Stimulated activated CD8-positive, alpha-beta memory T cell treated with anti-CD3 and anti-CD28 coated beads, Interleukin-2, amount 100 ng/mL, for 48 hours (primary cell): ENCODE results near the gene COMMD8.
"Not testable (repeated sequence)": the region's sequence is repeated elsewhere in the genome, so short reads cannot be mapped to it uniquely, and the experiment has no call there.

Experiments
- DNase-seq, 2 donors: peaks; one replicate each; pipeline ENCODE4 v3.0.0-alpha.2; 2020; ENCODE audit warnings: low read depth in 2 of 2

The COMMD8 gene

DNA sequence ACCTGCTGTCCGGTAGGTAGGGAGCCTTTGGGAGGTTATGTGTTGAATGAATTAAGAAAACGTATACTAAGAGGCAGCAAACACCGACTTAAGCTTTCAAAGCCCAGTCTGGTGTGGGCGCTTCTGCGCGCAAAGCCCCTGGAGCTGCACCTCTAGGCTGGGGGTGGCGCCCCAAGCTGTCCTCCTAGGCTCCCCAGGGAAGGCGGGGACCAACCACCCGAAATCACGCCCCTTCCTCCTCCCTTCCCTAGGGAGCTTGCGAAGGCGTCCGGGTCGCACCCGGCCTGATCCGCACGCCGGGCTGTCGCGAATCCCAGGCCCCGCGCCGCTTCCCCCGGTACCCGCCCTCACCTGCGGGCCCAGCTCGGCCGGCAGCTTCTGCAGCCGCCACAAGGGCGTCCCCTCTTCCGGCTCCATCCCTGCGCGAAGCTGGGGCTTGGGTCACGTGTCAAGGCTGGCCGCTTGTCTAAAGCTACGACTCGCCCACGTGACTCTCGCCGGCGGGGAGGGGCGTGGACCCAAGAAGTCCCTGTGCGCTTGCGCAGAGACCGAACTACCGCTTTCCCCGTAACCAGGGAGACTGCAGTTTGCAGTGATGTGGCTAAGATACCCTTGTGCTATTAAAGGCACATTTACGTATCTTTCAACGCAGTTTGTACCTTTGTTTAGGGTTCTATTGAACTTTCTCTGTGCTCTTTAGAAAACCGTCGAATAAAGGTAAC, at the start of gene COMMD8:
COMMD8 (minus strand) TSS at position 468 of the 722 bp plus-strand sequence; CDS start at position 417, 51 bp downstream.
- DNase-seq = peak; percentile 93 to 96

DNA sequence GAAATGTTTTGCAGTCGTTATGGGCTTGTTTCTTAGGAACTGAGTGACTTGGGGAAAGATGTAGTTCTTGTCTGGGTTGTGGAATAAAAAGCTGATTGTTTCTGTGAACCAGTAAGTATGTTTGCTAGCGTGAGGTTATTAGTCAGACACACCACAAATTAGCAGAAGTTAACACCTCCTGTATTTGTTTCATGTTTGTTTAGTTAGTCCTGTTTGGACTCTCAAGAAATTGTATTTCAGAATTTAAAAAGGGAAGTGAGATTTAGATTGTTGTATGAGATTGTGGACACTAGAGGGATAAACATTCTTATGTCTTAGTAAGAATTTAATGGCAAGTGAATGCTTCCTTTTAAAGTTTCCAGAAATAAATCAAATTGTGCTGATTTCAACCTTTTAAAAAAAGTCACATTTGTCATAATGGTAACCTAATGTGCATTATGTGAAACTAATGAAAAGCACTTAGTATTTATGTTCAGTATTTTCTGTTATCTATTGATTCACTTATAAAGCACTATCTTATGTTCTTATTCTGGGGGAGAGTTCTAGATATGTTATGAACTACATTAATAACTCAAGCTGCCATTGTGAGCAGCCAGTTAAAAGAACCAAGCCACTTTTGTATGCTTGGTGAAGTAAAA, 47.1 kb upstream of the COMMD8 start:
- DNase-seq = no peak

DNA sequence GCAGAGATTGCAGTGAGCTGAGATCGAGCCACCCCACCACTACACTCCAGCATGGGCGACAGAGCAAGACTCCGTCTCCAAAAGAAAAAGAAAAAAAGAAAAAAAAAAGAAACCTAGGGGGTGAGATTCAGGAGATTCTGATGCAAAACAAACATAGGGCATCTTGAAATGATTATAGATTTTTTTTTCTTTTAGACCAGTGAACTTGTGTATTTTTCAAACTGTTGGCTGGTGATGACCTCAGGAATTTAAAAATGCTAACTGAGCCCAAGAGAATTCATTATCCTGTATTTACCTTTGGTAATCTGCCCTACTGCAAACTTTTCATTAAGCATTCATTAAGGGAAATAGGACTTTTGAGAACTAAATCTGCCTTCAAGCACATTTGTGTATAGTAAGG, 42.2 kb upstream of the COMMD8 start:
- no peak for DNase-seq

DNA sequence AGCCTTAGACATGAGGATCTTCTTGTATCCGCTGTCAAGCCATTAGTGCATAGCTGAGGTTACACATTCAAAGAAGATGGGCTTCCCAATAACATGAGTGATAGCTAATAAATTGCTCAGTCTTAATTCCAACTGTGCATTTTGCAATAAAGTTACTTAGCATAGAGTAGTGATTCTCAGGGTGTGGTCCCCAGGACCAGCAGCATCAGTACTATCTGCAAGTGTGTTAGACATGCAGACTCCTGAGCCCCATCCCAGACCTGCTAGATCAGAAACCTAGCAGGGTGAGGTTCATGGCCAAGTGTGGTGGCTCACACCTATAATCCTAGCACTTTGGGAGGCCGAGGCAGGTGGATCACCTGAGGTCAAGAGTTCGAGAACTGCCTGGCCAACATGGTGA, 41.6 kb upstream of the COMMD8 start:
- DNase-seq = no peak

DNA sequence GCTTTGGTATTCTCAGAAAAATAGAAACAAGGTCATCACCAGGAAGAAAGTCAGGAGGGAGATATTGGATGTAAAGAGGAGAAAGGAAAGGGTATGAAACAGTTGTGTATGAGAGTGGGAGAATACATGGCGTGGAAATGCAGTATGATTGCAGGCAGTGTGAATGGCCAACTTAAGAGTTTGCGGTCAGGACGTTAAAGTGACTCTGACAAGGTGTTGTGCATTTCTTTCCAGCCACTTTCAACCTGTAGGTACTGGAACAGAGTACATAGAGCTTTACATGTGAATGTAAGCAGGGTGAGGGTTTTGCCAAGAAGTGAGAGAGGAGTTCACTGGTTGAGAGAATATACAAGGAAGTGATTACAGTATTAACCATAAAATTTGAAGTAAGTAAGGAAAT, 37.3 kb upstream of the COMMD8 start:
- no peak for DNase-seq

DNA sequence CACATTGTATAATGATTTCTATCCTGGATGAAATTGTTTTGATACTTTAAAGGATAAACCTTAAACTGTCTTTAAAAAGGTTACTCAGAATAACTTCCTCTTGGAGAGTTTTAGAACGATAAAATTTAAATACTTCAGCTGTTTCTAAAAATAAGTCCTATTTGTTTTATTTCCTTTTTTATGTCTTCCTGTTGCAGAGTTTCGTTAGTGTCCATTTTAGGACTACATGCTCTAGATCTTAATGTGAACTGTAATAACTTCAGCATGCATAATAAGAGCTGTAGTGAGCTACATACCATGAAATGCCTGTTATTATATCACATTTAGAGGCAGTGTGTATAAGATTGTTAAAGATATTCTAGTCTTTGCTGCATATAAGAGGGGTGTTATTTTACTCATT, 36.2 kb upstream of the COMMD8 start:
- DNase-seq = no peak

DNA sequence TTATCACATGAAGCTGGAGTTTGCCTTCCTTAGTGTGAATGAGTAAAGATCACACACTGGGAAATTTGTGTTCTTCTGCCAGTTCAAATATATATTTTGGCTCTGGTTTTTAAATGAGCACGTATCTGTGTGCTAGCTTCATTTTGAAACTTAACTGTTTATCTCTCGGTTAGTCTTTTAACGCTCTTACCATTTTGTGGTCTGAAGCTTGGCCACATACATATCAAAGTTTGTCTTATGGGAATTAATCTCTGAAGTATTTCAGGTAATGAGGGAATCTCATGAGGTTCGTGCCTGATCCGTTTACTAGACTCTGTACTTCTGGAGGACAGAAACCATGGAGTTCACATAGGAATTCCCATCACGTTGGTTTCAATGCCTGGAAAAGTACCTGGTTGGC, 35.4 kb upstream of the COMMD8 start:
- DNase-seq = no peak

DNA sequence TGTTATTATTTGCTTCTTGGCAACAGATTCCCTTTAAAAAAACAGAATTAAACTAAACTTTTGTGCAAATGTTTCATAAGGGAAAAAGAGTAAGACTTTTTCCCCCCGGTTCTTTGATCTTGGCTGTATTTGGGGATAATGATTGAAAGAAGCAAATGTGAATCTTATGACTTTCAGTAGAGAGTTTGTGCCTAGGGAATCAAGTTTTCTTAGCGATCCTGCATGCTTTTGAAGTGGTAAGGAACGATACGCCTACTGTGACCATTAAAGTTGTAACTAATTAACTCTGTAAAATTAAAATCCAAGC, 30.6 kb upstream of the COMMD8 start:
- no peak for DNase-seq

DNA sequence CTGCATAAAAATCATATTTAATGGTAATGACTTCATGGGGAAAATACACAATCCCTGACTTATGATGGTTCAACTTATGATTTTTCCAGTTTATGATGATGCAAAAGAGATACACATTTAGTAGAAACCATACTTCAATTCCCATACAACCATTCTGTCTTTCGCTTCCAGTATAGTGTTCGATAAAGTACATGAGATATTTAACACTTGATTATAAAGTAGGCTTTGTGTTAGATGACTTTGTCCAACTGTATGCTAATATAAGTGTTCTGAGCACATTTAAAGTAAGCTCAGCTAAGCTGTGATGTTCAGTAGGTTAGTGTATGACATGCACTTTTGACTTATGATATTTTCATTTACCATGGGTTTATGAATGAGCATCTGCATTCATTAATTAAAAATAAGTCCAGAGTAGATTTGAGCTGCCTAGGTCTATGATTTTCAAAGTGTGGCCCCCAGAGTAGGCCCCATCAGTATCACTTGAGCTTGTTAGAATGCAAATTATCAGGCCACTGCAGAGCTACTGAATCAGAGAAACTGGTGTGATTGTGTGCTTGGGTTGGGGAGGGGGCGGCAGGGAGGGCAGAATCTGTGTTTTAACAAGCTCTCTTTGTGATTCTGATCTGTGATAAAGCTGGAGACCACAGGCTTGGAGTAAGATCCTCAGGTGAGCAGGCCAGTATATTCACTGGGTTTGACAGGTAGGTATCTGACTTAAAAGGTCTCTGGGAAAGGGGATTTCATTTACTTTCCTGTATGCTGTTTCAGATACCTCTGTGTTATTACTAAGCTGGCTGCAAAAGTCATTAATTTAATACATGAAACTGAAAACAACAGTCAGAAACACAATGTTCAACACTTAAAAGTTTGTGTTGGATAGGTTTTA, 30.0 kb upstream of the COMMD8 start:
- no peak for DNase-seq

DNA sequence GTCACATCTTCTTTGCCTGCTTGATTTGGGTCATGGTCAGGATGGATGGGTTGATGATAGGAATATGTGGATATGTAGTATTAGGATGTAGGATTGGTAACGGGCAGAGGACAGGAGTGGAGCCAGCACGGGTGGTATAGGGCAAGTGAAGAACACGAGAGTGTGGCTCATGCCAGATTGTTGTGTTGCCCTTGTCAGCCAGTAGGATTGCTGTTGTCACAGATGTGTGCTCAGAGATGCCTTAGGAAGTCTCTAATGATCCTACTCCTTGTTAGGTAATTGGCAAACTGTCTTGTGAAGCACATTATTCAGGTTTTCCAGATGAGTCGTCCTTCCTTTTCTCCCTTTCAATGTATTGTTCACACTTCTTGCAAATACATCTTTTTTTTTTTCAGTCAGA, 27.0 kb upstream of the COMMD8 start:
- DNase-seq = no peak

DNA sequence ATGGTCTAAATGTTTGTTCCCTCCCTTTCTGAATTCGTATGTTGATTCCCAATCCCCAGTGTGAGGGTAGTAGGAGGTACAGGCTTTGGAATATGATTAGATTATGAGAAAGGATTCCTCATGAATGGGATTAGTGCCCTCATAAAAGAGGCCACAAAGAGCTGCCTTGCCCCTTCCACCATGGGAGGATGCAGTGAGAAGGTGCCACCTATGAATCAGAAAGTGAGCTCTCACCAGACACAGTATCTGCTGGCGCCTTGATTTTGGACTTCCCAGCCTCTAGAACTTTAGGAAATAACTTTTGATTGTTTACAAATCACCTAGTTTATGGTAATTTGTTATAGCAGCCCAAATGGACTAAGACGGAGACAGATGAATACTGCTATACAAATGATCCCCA, 25.2 kb upstream of the COMMD8 start:
- no peak for DNase-seq

DNA sequence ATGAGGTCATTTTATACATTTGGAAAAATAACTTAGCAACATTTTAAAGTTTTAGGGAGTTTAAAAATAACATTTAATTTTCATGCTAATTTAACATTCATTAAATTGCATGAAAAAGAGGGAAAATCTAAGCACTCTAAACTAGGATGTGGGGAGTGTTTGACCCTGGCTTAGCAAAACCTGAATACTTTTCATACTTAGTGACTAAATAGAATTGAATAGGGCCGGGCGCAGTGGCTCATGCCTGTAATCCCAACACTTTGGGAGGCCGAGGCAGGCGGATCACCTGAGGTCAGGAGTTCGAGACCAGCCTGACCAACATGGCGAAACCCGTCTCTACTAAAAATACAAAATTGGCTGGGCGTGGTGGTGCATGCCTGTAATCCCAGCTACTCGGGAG, 23.2 kb upstream of the COMMD8 start:
- DNase-seq = not testable (repeated sequence)

DNA sequence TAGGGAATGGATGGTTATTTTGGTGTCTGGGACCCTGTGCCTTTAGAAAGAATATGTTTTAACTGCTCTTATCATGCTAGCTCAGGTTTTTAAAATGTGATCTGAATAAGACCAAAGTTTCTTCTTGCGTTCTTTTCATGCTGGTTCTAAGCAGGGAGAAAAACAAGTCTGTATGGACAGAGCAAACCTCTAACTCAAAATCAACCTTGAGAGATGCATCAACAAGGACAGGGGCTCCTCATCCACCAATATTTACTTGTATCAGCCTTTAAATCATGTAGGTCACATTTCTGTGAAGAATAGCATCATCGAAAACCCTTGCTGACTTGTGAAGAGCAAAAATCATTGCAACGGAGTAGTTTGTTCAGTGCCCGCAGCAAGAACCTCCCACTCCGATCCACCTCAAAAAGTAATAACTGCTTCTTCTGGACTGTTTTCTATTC, 22.8 kb upstream of the COMMD8 start:
- DNase-seq = no peak

DNA sequence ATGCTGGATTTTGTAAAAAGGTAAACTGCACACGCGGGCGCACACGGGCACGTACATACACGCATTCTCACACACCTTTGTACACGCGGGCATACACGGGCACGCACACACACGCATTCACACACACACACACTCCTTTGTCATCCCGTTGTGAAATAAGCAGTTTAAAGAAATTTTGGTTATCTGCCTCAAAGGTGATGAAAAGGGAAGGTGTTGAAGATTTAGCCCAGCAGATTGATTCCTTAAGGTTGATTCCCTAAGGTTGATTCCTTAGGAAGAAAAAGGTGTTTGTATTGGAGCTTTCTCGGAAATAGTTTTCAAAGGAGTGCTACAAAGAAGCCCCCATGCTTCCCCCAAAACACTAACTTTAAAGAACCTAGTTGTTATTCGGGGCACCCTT, 22.3 kb upstream of the COMMD8 start:
- DNase-seq = no peak

DNA sequence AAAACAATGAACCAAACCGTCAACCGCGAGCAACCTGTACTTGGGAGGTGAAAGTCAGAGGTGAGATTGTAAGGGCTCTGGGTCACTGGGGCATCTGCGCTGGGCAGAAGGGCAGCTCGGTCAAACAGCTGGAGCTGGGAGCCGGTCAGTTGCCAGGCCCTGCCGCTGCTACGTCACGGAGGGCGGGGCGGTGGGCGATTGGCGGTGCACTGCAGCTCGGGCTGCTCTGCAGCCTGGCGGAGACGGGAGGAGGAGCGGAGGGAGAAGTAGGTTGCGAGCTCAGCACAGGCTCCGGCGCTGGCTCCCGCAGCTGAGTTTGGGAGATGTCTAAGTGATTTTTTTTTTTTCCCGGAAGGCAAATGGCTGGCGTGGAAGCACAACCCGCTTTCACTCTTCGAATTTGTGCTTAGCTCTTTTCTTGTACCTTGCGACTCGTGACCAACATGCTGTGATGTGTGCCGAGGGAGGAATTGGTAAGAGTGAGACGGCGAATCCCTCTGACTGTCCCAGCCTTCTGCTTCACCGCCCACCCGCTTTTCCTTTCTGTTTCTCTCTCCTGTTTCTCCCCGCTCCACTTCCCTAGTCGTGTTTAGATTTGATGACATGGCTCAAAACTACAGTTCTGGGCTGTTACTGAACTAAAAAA, 21.7 kb upstream of the COMMD8 start, which contains the start of gene ATP10D:
ATP10D (plus strand) TSS at position 229 of the 646 bp plus-strand sequence. CDS start 27,266 bp downstream, outside the sequence.
- DNase-seq = peak; percentile 73 to 78

DNA sequence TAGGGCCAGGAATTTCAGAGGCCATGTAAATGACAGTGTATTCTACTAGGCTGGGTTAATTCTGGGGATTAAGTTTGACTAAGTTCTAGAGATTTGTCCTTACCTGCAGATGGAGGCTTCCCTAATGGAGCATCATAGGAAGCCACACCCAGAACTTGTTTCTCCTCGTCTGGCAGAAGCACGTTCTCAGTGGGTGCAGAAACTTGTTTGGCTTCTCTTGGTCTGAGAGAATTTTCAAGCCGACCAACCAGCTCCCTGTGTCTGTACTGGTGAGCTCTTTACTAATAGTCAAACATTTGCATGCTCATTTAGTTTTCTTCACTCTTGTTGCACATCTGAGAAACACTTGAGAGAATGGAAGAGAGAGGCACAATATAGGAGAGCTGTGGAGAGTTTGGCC, 20.7 kb upstream of the COMMD8 start:
- no peak for DNase-seq

DNA sequence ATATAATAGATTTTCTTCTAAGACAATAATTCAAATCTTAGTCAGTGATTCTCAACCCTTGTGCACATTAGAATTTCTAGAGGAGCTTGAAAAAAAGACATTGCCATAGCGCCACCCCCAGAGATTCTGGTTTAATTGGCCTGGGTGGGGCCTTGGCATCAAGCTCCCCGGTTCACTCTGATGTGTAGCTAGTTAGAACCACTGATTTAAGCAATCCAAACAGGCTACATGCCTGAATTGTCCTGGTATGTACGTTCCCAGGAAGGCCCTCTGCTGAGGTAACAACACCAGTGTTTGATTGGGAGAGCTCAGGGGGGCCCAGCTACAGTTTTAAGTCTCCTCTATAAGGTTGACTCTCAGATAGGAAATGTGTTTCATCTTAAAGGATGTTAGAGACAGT, 20.2 kb upstream of the COMMD8 start:
- no peak for DNase-seq

DNA sequence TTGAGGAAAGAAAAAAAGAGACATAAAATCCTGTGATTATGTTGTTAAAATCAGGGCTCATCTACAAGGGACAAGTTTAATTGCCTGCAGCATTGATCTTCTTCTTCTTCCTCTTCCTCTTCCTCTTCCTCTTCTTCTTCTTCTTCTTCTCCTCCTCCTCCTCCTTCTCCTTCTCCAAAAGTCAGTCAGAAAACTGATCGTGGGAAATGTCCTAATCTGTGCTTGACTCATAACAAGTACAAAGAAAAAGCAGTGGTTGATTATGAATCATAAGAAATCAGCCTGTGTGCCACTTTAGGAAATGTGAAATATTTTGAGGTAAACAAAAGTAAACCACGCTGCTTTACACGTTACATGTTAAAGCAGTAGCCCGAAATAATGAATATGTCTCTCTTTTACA, 18.8 kb upstream of the COMMD8 start:
- DNase-seq = no peak

DNA sequence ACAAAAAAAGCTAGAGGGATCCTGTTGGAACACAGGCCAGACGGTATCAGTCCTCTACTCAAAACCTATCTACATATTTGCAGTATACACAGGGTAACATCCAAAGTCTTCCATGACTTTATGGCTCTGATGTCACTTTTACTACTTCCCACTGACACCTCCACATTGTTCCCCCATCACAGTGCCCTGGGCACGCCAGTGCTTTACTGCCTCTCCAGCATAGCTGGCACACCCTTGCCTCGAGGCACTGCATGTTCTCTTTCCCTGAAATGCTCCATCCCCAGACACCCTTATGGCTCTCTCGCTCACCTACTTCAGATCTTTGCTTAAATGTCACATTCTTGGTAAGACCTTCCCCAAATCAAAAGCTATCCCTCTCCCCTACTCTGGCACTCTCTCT, 15.3 kb upstream of the COMMD8 start:
- no peak for DNase-seq

DNA sequence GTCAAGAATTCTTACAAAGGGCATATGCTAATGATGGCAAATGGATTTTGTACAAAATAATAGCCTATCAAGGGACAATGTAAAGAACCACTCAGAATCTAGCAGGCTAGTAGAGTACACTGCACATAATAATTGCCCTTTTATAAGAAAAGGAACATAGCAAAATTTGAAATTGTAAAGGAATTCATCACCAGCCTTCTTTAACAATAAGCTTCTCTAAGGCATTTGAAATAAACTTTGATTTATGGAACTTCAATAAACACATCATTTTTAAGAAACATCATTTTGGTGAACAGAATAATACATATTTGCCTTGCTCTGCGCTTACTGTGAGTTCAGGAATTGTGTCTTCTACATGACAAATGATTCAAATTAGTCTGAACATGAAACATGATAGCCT, 11.9 kb upstream of the COMMD8 start:
- no peak for DNase-seq

DNA sequence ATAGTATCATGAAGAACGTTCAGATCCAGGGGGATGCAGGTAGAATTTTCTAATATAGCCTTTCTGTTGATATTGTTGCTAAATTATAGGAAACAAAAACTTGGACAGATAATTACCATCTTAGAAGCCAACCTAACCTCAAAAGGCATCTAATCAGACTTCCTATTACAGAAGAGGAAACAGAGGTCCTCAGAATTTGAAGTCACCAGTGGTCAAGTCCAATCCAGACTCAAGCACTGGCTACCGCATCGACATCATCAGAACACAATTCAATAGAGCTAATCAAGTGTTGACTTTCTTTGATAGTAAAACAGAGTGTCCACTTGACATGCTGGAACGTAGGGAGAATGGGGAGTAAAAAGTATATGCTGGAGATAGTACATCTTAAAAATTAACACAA, 11.3 kb upstream of the COMMD8 start:
- no peak for DNase-seq

DNA sequence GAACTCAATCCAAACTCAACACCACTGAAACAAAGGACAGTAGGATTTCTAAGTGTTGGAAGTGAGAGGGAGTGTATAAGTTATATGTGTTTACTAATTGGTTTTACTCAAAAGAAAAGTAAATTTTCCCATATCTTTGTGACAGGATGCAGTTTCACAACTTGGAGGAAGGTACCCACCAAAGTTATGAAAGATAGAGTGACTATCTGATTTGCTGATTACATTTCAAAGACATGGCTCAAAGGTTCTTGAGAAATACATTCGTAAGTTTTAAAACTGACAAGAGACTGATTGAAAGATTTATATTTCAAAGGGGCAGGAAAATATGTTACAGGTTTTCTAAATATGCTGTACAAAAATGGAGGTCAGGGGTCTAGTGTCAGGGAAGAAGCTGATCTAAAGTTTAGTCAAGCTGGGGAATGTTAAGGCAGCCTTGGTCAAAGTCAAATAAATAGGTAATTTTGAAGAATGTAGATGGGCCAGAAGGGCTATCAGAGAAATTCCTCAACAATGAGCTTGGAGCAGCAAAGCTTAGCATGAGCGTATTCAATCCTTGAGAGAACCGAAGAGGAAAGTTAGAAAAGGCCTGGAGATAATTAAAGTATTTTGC, 9.7 kb upstream of the COMMD8 start:
- DNase-seq = no peak
